ENCODE results near the gene DNMBP. TPM values are rescaled to one million over a fixed set of nuclear protein-coding genes. Genes with fewer than 3 reads are reported as not detected.
"Not testable (repeated sequence)": the region's sequence is repeated elsewhere in the genome, so short reads cannot be mapped to it uniquely, and the experiment has no call there.

DNMBP gene
- total RNA-seq, 1 donor from 2014 or later: 1.4 TPM

GRCh38 chr10:100036850-100037249 is 27.1 kb upstream of the DNMBP start:
- Mint-ChIP-seq H3K27me3 (ENCODE audit: insufficient read depth) (peaks cover 12% of the 10 kb centered on the region), H3K4me3 (no peak overlapping the region), H3K36me3 (ENCODE audit: low read depth) (no peaks in the 10 kb centered on the region), H3K9me3 (no peaks in the 10 kb centered on the region), H3K27ac (no peak overlapping the region), H3K4me1 (ENCODE audit: low read depth) (no peaks in the 10 kb centered on the region)
- intact Hi-C loops (cut with micrococcal nuclease): no loop called here
- no peak for DNase-seq (ENCODE audit: low spot score)

- Mint-ChIP-seq H3K36me3 (ENCODE audit: low read depth) (no peaks in the 10 kb centered on the region), H3K4me3 (no peak overlapping the region), H3K27me3 (ENCODE audit: insufficient read depth) (peaks cover 12% of the 10 kb centered on the region), H3K27ac (no peak overlapping the region), H3K9me3 (no peaks in the 10 kb centered on the region), H3K4me1 (ENCODE audit: low read depth) (no peaks in the 10 kb centered on the region)
- intact Hi-C loops (cut with micrococcal nuclease): no loop called here
- no peak for DNase-seq (ENCODE audit: low spot score)
Observed at GRCh38 chr10:100033766-100034418, 24.1 kb upstream of the DNMBP start.

- DNase-seq (ENCODE audit: low spot score): no peak
- no peaks in the 10 kb centered on the region for H3K4me1 Mint-ChIP-seq (ENCODE audit: low read depth)
- peaks cover 9% of the 10 kb centered on the region for H3K27me3 Mint-ChIP-seq (ENCODE audit: insufficient read depth)
- no peak overlapping the region for H3K4me3 Mint-ChIP-seq
- intact Hi-C loops (cut with micrococcal nuclease): no loop called here
- no peaks in the 10 kb centered on the region for H3K9me3 Mint-ChIP-seq
- no peaks in the 10 kb centered on the region for H3K36me3 Mint-ChIP-seq (ENCODE audit: low read depth)
- no peak overlapping the region for H3K27ac Mint-ChIP-seq
Observed at GRCh38 chr10:100027416-100027815, 17.7 kb upstream of the DNMBP start.

- H3K27me3 Mint-ChIP-seq (ENCODE audit: insufficient read depth): peaks cover 7% of the 10 kb centered on the region
- DNase-seq (ENCODE audit: low spot score): no peak
- H3K4me3 Mint-ChIP-seq: no peak overlapping the region
- H3K9me3 Mint-ChIP-seq: no peaks in the 10 kb centered on the region
- intact Hi-C loops (cut with micrococcal nuclease): no loop called here
- H3K27ac Mint-ChIP-seq: no peak overlapping the region
- no peaks in the 10 kb centered on the region for H3K36me3 Mint-ChIP-seq (ENCODE audit: low read depth)
- peaks cover 5% of the 10 kb centered on the region for H3K4me1 Mint-ChIP-seq (ENCODE audit: low read depth)
Observed at GRCh38 chr10:100025576-100025975, 15.8 kb upstream of the DNMBP start.

GRCh38 chr10:100024748-100025147 is 15.0 kb upstream of the DNMBP start:
- H3K27me3 Mint-ChIP-seq (ENCODE audit: insufficient read depth): peaks cover 6% of the 10 kb centered on the region
- intact Hi-C loops (cut with micrococcal nuclease): no loop called here
- H3K36me3 Mint-ChIP-seq (ENCODE audit: low read depth): no peaks in the 10 kb centered on the region
- no peak overlapping the region for H3K27ac Mint-ChIP-seq
- no peak overlapping the region for H3K4me3 Mint-ChIP-seq
- DNase-seq (ENCODE audit: low spot score): no peak
- peaks cover 14% of the 10 kb centered on the region for H3K4me1 Mint-ChIP-seq (ENCODE audit: low read depth)
- H3K9me3 Mint-ChIP-seq: no peaks in the 10 kb centered on the region

GRCh38 chr10:100022403-100022802 is 12.7 kb upstream of the DNMBP start:
- no peak for DNase-seq (ENCODE audit: low spot score)
- Mint-ChIP-seq H3K9me3 (no peaks in the 10 kb centered on the region), H3K27ac (no peak overlapping the region), H3K4me1 (ENCODE audit: low read depth) (peaks cover 14% of the 10 kb centered on the region), H3K27me3 (ENCODE audit: insufficient read depth) (peaks cover 6% of the 10 kb centered on the region), H3K36me3 (ENCODE audit: low read depth) (no peaks in the 10 kb centered on the region), H3K4me3 (no peak overlapping the region)
- intact Hi-C loops (cut with micrococcal nuclease): no loop called here

- intact Hi-C loops (cut with micrococcal nuclease): no loop called here
- no peak overlapping the region for H3K4me3 Mint-ChIP-seq
- peaks cover 9% of the 10 kb centered on the region for H3K27me3 Mint-ChIP-seq (ENCODE audit: insufficient read depth)
- no peaks in the 10 kb centered on the region for H3K9me3 Mint-ChIP-seq
- peaks cover 14% of the 10 kb centered on the region for H3K4me1 Mint-ChIP-seq (ENCODE audit: low read depth)
- H3K27ac Mint-ChIP-seq: no peak overlapping the region
- H3K36me3 Mint-ChIP-seq (ENCODE audit: low read depth): no peaks in the 10 kb centered on the region
- DNase-seq (ENCODE audit: low spot score): no peak
Observed at GRCh38 chr10:100021322-100021721, 11.6 kb upstream of the DNMBP start.

- intact Hi-C loops (cut with micrococcal nuclease): no loop called here
- peaks cover 14% of the 10 kb centered on the region for H3K4me1 Mint-ChIP-seq (ENCODE audit: low read depth)
- no peak overlapping the region for H3K4me3 Mint-ChIP-seq
- no peak for DNase-seq (ENCODE audit: low spot score)
- no peaks in the 10 kb centered on the region for H3K9me3 Mint-ChIP-seq
- H3K27ac Mint-ChIP-seq: no peak overlapping the region
- no peaks in the 10 kb centered on the region for H3K36me3 Mint-ChIP-seq (ENCODE audit: low read depth)
- peaks cover 9% of the 10 kb centered on the region for H3K27me3 Mint-ChIP-seq (ENCODE audit: insufficient read depth)
Observed at GRCh38 chr10:100020886-100021253, 11.1 kb upstream of the DNMBP start.

- Mint-ChIP-seq H3K4me1 (ENCODE audit: low read depth) (peaks cover 14% of the 10 kb centered on the region), H3K27me3 (ENCODE audit: insufficient read depth) (peaks cover 6% of the 10 kb centered on the region), H3K36me3 (ENCODE audit: low read depth) (no peaks in the 10 kb centered on the region), H3K4me3 (no peak overlapping the region), H3K9me3 (no peaks in the 10 kb centered on the region), H3K27ac (no peak overlapping the region)
- intact Hi-C loops (cut with micrococcal nuclease): no loop called here
- DNase-seq (ENCODE audit: low spot score): no peak
Observed at GRCh38 chr10:100020142-100020885, 10.6 kb upstream of the DNMBP start.

- Mint-ChIP-seq H3K4me1 (ENCODE audit: low read depth) (peaks cover 14% of the 10 kb centered on the region), H3K36me3 (ENCODE audit: low read depth) (no peaks in the 10 kb centered on the region), H3K27me3 (ENCODE audit: insufficient read depth) (peaks cover 4% of the 10 kb centered on the region), H3K4me3 (no peak overlapping the region), H3K27ac (no peak overlapping the region), H3K9me3 (no peaks in the 10 kb centered on the region)
- intact Hi-C loops (cut with micrococcal nuclease): no loop called here
- DNase-seq (ENCODE audit: low spot score): no peak
Observed at GRCh38 chr10:100019787-100020141, 10.0 kb upstream of the DNMBP start.

GRCh38 chr10:100014071-100014762 is 4.5 kb upstream of the DNMBP start:
- no peak for DNase-seq (ENCODE audit: low spot score)
- no peak overlapping the region for H3K27ac Mint-ChIP-seq
- peaks cover 15% of the 10 kb centered on the region for H3K4me1 Mint-ChIP-seq (ENCODE audit: low read depth)
- intact Hi-C loops (cut with micrococcal nuclease): no loop called here
- no peak overlapping the region for H3K4me3 Mint-ChIP-seq
- H3K9me3 Mint-ChIP-seq: no peaks in the 10 kb centered on the region
- peaks cover 16% of the 10 kb centered on the region for H3K27me3 Mint-ChIP-seq (ENCODE audit: insufficient read depth)
- H3K36me3 Mint-ChIP-seq (ENCODE audit: low read depth): no peaks in the 10 kb centered on the region

GRCh38 chr10:100013621-100014020 is 3.9 kb upstream of the DNMBP start:
- no peak overlapping the region for H3K27ac Mint-ChIP-seq
- intact Hi-C loops (cut with micrococcal nuclease): no loop called here
- no peak overlapping the region for H3K4me3 Mint-ChIP-seq
- H3K36me3 Mint-ChIP-seq (ENCODE audit: low read depth): no peaks in the 10 kb centered on the region
- H3K4me1 Mint-ChIP-seq (ENCODE audit: low read depth): peaks cover 20% of the 10 kb centered on the region
- no peaks in the 10 kb centered on the region for H3K9me3 Mint-ChIP-seq
- no peak for DNase-seq (ENCODE audit: low spot score)
- H3K27me3 Mint-ChIP-seq (ENCODE audit: insufficient read depth): peaks cover 19% of the 10 kb centered on the region

GRCh38 chr10:100011906-100012305 is 2.2 kb upstream of the DNMBP start:
- H3K4me1 Mint-ChIP-seq (ENCODE audit: low read depth): peaks cover 30% of the 10 kb centered on the region
- DNase-seq (ENCODE audit: low spot score); H3K27ac Mint-ChIP-seq; H3K9me3 Mint-ChIP-seq; H3K4me3 Mint-ChIP-seq; intact Hi-C loops (cut with micrococcal nuclease); H3K36me3 Mint-ChIP-seq (ENCODE audit: low read depth): not testable (repeated sequence)
- H3K27me3 Mint-ChIP-seq (ENCODE audit: insufficient read depth): peaks cover 22% of the 10 kb centered on the region
